ENCODE measurements around the gene MRAS. TPM values are rescaled to one million over a fixed set of nuclear protein-coding genes. Genes with fewer than 3 reads are reported as not detected.
"Not testable (repeated sequence)": the region's sequence is repeated elsewhere in the genome, so short reads cannot be mapped to it uniquely, and the experiment has no call there.

The MRAS gene
- total RNA-seq, 1 donor from 2014 or later, result 41.6 TPM

DNA sequence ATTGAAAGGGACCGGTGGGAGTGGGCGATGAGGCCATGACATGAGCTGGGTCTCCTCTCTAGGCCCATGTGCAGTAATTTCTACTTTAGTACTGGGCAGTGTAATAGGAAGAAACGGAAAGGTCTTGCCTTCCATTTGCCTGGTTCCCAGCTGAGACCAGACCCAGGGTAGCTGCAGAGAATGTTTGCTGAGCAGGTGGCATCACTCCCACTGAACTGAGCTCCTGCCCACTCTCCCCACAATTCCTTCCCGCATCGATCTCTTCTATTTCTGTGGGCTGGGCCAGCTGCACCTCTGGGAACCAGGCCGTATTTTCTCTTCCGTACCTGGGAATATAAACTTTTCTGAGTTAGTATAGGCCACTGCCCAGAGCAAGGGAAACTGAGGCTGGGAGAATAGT is 101.8 kb downstream of the MRAS start:
- TF ChIP-seq, protein P1, sequence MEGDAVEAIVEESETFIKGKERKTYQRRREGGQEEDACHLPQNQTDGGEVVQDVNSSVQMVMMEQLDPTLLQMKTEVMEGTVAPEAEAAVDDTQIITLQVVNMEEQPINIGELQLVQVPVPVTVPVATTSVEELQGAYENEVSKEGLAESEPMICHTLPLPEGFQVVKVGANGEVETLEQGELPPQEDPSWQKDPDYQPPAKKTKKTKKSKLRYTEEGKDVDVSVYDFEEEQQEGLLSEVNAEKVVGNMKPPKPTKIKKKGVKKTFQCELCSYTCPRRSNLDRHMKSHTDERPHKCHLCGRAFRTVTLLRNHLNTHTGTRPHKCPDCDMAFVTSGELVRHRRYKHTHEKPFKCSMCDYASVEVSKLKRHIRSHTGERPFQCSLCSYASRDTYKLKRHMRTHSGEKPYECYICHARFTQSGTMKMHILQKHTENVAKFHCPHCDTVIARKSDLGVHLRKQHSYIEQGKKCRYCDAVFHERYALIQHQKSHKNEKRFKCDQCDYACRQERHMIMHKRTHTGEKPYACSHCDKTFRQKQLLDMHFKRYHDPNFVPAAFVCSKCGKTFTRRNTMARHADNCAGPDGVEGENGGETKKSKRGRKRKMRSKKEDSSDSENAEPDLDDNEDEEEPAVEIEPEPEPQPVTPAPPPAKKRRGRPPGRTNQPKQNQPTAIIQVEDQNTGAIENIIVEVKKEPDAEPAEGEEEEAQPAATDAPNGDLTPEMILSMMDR (conservative IDR thresholded peaks at IDR 0.05), result no peak
- Mint-ChIP-seq H3K27ac (no peak overlapping the region), H3K4me1 (ENCODE audit: unreplicated experiment) (peaks cover 4% of the 10 kb centered on the region), H3K4me3 (no peak overlapping the region), H3K36me3 (no peaks in the 10 kb centered on the region), H3K9me3 (no peaks in the 10 kb centered on the region), H3K27me3 (no peaks in the 10 kb centered on the region)
- no peak for DNase-seq (ENCODE audit: extremely low spot score, unreplicated experiment)

DNA sequence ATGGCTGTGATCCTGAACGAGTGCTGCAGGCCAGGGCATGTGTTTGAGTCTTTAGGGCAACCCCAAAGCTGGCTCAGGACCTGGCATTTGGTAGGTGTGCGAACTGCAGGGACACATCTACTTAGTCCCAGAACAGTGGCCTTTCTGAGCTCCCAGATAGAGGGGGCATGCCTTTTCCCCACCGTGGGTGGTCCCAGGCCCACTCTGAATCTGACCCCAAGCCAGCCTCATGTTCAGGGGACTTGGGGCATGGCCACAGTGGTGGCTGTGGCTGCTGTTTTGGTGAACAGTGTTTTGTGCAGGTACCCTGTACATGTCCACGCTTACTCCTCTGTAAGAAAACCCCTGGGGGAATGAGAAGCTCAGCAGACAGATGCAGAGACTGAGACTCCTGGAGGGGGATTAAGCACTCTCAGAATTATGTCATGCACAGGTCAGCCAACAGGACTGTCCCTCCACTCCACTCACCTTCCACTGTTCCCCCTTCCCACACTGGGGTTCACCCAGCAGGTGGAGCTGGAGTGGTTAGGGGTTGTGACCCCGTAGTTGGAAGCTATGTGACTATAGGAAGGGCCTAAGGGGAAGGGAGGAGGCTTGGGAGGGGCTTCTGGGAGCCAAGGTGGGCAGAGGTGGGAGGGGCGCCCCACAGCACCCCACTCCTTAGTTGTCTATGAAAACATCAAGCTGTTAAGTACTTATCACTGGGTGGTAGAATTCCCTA is 102.5 kb downstream of the MRAS start:
- no peak for DNase-seq (ENCODE audit: extremely low spot score, unreplicated experiment)
- TF ChIP-seq, protein P1 (conservative IDR thresholded peaks at IDR 0.05), result no peak
- no peak overlapping the region for H3K27ac Mint-ChIP-seq
- no peaks in the 10 kb centered on the region for H3K36me3 Mint-ChIP-seq
- no peaks in the 10 kb centered on the region for H3K9me3 Mint-ChIP-seq
- no peak overlapping the region for H3K4me3 Mint-ChIP-seq
- no peaks in the 10 kb centered on the region for H3K27me3 Mint-ChIP-seq
- peaks cover 4% of the 10 kb centered on the region for H3K4me1 Mint-ChIP-seq (ENCODE audit: unreplicated experiment)

DNA sequence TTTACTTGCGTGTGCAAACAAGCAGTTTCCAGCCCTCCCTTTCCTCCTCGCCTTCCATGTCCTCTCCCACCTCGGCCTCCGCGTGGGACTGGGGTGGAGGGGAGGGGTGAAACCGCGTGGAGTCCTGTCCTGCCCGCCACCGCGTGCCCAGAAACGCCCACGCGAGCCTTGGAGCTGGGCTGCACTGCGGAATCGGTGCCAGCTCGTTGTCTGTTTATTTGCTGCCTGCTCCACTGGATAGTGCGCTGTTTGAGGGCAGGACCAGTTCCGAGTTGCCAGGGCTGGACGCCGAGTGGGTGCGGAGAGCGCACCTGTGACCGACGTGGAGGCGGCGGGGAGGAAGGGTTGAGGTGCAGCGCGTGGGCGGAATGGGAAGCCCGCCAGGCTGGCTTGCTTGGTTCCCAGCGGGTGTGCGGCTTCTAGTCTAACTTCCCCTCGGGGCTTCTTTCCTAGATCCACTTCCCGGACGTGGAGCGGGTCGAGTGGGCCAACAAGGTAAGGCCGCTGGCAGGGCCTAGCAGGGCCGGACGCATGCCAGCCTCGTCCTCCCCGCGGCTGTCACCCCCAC is 103.3 kb downstream of the MRAS start:
- no peak for DNase-seq (ENCODE audit: extremely low spot score, unreplicated experiment)
- Mint-ChIP-seq H3K27me3 (no peaks in the 10 kb centered on the region), H3K4me3 (no peak overlapping the region), H3K36me3 (no peaks in the 10 kb centered on the region), H3K9me3 (no peaks in the 10 kb centered on the region), H3K4me1 (ENCODE audit: unreplicated experiment) (peaks cover 4% of the 10 kb centered on the region), H3K27ac (no peak overlapping the region)
- TF ChIP-seq, protein P1 (conservative IDR thresholded peaks at IDR 0.05), result no peak

DNA sequence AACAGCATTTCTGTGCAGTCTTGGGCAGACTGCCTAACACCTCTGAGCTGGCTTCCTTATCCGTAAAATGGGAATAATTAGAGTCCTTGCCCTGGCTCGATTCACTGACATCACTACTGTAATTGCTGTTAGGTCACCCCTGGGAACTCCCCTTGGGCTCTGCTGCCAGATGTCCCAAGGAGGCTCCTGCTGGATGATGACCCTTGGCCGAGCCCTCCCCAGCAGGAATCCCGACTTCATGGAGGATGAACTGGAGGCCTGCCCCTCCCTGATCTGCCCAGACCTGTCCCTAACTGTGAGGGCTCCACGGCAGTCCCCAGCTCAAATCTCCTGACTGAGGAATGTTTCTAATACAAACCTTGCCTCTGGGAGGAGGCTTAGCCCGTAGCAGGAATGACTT is 104.1 kb downstream of the MRAS start:
- no peaks in the 10 kb centered on the region for H3K36me3 Mint-ChIP-seq
- H3K27me3 Mint-ChIP-seq, result no peaks in the 10 kb centered on the region
- no peaks in the 10 kb centered on the region for H3K9me3 Mint-ChIP-seq
- TF ChIP-seq, protein P1 (conservative IDR thresholded peaks at IDR 0.05), result no peak
- peaks cover 4% of the 10 kb centered on the region for H3K4me1 Mint-ChIP-seq (ENCODE audit: unreplicated experiment)
- H3K4me3 Mint-ChIP-seq, result no peak overlapping the region
- H3K27ac Mint-ChIP-seq, result no peak overlapping the region
- DNase-seq (ENCODE audit: extremely low spot score, unreplicated experiment), result no peak

DNA sequence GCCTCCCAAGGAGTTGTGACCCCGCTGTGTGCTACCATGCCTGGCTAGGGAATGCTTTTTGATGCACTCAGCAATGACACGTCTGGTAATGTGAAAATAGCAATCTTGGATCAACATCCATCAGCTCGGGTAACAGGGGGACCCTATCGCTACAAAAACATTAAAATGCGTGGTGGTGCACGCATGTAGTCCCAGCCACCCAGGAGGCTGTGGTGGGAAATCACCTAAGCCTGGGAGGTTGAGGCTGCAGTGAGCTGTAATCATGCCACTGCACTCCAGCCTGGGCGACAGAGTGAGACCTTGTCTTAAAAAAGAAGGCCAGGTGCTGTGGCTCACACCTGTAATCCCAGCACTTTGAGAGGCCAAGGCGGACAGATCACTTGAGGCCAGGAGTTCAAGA is 105.6 kb downstream of the MRAS start:
- not testable (repeated sequence) for H3K27me3 Mint-ChIP-seq; H3K27ac Mint-ChIP-seq; H3K4me3 Mint-ChIP-seq; DNase-seq (ENCODE audit: extremely low spot score, unreplicated experiment); H3K9me3 Mint-ChIP-seq; H3K4me1 Mint-ChIP-seq (ENCODE audit: unreplicated experiment); H3K36me3 Mint-ChIP-seq

Other genes with a start within 250 kb of the MRAS start
- 3.2 and 17.8 TPM in 2 replicates for gene DZIP1L, start 233.0 kb upstream of the MRAS start, total RNA-seq (ENCODE audit: low replicate concordance)
- 0.34 TPM in 1 of 2 replicates, not detected in the other for gene A4GNT, start 216.2 kb upstream of the MRAS start, total RNA-seq (ENCODE audit: low replicate concordance)
- gene DBR1, start 173.7 kb upstream of the MRAS start, total RNA-seq (ENCODE audit: low replicate concordance), result 18.2 and 21.2 TPM in 2 replicates
- gene ARMC8, start 161.3 kb upstream of the MRAS start, total RNA-seq (ENCODE audit: low replicate concordance), result 42.3 and 46.1 TPM in 2 replicates
- gene NME9, start 18.7 kb upstream of the MRAS start, total RNA-seq (ENCODE audit: low replicate concordance), result 0.40 and 3.7 TPM in 2 replicates
- gene ESYT3, start 86.0 kb downstream of the MRAS start, total RNA-seq (ENCODE audit: low replicate concordance), result 1.6 and 2.0 TPM in 2 replicates
- 22.8 and 44.3 TPM in 2 replicates for gene CEP70, start 245.7 kb downstream of the MRAS start, total RNA-seq (ENCODE audit: low replicate concordance)

Measured in type B pancreatic cell (in vitro differentiated cells).